Left ventricle myocardium inferior (tissue), 1 donor: ENCODE results near the gene MT1X. TPM values are rescaled to one million over a fixed set of nuclear protein-coding genes. Genes with fewer than 3 reads are reported as not detected.
"Not testable (repeated sequence)": the region's sequence is repeated elsewhere in the genome, so short reads cannot be mapped to it uniquely, and the experiment has no call there.

ENCODE experiments used
- DNase-seq: peaks from one replicate; pipeline ENCODE4 v3.0.0-alpha.2; 2020
- H3K27ac ChIP-seq: fragments of 200-600 bp; replicated peaks from 2 replicates; pipeline ENCODE4 v1.8.0; 2021
- H3K27me3 ChIP-seq: fragments of 200-600 bp; 2 replicates; pipeline ENCODE4 v1.8.0; 2021; ENCODE audit warnings: low read depth
- H3K36me3 ChIP-seq: fragments of 200-600 bp; 2 replicates; pipeline ENCODE4 v1.8.0; 2021
- H3K4me1 ChIP-seq: fragments of 200-600 bp; 2 replicates; pipeline ENCODE4 v1.8.0; 2021
- H3K4me3 ChIP-seq: fragments of 200-600 bp; 2 replicates; pipeline ENCODE4 v1.8.0; 2021; ENCODE audit warnings: mild to moderate bottlenecking, moderate library complexity
- H3K9me3 ChIP-seq: fragments of 200-600 bp; replicated peaks from 2 replicates; pipeline ENCODE4 v1.8.0; 2021
- intact Hi-C: fragments of 100-400 bp; cut with micrococcal nuclease; formaldehyde crosslinking; loops from one replicate; pipeline ENCODE4 v1.11.0; 2022
- total RNA-seq: library from RNA; stranded (reverse); fragmentation: NEBNext Ultra II Directional; extraction: Animal tissue kit (Norgen Biotek cat#: 25700); gene quantifications from one replicate; pipeline ENCODE4 v1.2.1, GENCODE V29; 2021
- TF ChIP-seq, protein P1 (sequence below): fragments of 200-600 bp; IDR thresholded peaks from 2 replicates; pipeline ENCODE4 v1.8.0; 2021; ENCODE audit warnings: antibody characterized with exemption, mild to moderate bottlenecking, borderline replicate concordance
- donor health status: DM: no; HTN: yes; CAD: no; lungs with severe emphysema.

Gene MT1X
- total RNA-seq, 1 donor from 2014 or later, result 91.8 TPM

DNA sequence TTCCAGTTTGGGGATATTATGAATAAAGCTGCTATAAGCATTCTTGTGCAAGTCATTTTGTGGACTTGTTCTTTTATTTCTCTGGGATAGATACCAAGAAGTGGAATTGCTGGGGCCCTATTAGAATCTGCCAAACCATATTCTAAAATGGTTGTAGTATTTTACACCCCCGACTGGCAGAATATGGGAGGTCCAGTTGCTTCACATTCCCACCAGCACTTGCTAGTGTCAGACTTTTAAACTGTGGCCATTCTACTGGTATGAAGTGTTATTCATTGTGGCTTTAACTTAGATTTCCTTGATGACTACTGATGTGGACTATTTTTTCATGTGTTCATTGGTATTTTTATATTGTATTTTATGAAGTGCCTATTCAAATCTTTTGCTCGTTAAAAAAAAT lies 29.6 kb downstream of the MT1X start:
- TF ChIP-seq, protein P1, sequence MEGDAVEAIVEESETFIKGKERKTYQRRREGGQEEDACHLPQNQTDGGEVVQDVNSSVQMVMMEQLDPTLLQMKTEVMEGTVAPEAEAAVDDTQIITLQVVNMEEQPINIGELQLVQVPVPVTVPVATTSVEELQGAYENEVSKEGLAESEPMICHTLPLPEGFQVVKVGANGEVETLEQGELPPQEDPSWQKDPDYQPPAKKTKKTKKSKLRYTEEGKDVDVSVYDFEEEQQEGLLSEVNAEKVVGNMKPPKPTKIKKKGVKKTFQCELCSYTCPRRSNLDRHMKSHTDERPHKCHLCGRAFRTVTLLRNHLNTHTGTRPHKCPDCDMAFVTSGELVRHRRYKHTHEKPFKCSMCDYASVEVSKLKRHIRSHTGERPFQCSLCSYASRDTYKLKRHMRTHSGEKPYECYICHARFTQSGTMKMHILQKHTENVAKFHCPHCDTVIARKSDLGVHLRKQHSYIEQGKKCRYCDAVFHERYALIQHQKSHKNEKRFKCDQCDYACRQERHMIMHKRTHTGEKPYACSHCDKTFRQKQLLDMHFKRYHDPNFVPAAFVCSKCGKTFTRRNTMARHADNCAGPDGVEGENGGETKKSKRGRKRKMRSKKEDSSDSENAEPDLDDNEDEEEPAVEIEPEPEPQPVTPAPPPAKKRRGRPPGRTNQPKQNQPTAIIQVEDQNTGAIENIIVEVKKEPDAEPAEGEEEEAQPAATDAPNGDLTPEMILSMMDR, result no peak
- intact Hi-C loops, result no loop called here

DNA sequence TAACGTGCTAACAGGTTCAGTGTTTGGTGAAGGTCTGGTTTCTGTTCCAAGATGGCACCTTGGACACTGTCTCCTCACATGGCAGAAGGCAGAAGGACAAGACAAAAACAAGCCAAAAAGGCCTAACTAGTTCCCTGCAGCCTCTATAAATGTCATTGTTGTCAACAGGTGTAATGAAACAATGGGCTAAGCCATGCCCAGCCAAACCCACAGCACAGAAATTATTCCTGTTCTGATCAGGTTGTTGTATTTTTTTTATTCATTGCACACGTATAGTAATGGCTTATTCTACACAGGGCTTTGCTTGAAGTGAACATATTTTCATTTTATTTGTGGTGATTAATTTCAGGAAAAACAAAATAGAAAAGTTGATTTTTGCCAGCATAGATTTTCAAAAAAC lies 31.5 kb downstream of the MT1X start:
- intact Hi-C loops, result no loop called here
- TF ChIP-seq, protein P1, result no peak

More for the DNA sequence above, 29.6 kb downstream of the MT1X start:
- Histone ChIP-seq H3K27me3 (no peaks in the 10 kb centered on the region), H3K9me3 (no peaks in the 10 kb centered on the region), H3K4me1 (no peaks in the 10 kb centered on the region), H3K27ac (no peak overlapping the region), H3K36me3 (no peaks in the 10 kb centered on the region), H3K4me3 (no peak overlapping the region)
- no peak for DNase-seq

DNA sequence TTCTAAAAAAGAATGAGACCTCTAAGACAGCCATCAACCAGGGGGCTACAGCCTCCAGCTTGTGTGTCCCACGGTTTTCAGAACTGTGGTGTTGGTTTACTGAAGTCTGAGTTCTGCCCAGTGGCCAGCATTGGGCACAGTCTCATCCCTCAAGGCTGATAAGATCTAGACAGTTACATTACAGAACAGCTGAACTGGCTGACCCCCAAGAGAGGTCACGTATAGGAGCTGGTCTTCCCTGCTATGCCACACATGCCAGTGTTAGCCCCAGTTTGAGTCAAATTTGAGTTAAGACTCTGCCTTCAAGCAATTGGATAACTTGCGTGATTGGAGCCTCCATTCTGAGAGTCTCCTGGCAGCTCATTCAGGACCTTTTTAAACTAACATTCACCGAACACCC lies 32.9 kb downstream of the MT1X start:
- Histone ChIP-seq H3K27ac (no peak overlapping the region), H3K9me3 (no peaks in the 10 kb centered on the region), H3K4me1 (no peaks in the 10 kb centered on the region), H3K27me3 (no peaks in the 10 kb centered on the region), H3K4me3 (no peak overlapping the region), H3K36me3 (no peaks in the 10 kb centered on the region)
- intact Hi-C loops, result no loop called here
- TF ChIP-seq, protein P1, result no peak
- DNase-seq, result no peak

More for the DNA sequence above, 31.5 kb downstream of the MT1X start:
- Histone ChIP-seq H3K4me1 (no peaks in the 10 kb centered on the region), H3K27ac (no peak overlapping the region), H3K4me3 (no peak overlapping the region), H3K9me3 (no peaks in the 10 kb centered on the region), H3K27me3 (no peaks in the 10 kb centered on the region), H3K36me3 (no peaks in the 10 kb centered on the region)
- DNase-seq, result no peak

DNA sequence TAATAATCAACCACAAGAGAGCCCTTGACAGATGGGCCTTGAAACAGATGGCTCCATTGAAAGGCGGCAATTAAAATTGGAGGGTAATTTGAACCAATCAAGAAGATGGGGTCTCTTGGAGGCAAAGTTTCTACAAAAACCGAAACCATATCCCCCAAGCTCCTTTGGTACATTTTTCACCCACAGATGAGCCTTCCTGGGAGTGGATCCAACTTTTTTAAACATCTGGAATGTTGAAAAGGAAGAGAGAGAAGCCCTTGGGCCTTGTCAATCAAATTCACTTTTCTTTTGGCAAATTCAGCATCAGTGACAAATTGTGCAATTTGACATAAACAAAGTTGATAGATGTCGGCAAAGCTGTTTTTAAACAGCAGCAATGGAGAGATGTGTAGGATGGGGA lies 34.5 kb downstream of the MT1X start:
- no peak for DNase-seq
- TF ChIP-seq, protein P1, result no peak
- no peaks in the 10 kb centered on the region for H3K9me3 ChIP-seq
- no peaks in the 10 kb centered on the region for H3K36me3 ChIP-seq
- no peak overlapping the region for H3K4me3 ChIP-seq
- H3K27ac ChIP-seq, result no peak overlapping the region
- intact Hi-C loops, result no loop called here
- H3K4me1 ChIP-seq, result no peaks in the 10 kb centered on the region
- no peaks in the 10 kb centered on the region for H3K27me3 ChIP-seq

DNA sequence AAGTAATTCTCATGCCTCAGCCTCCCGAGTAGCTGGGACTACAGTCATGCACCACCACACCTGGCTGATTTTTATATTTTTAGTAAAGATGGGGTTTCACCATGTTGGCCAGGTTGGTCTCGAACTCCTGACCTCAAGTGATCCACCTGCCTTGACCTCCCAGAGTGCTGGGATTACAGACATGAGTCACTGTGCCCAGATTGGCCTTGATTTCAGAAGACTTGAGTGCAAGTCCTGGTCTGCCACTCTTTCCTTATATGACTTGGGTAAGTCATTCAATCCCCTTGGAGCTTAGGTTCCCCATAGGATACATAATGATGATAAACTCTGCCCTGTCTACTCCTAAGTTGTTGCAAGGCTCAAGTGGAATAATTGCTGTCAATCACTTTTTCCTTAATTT lies 35.3 kb downstream of the MT1X start:
- H3K36me3 ChIP-seq, H3K4me1 ChIP-seq, DNase-seq, H3K4me3 ChIP-seq, intact Hi-C loops, H3K27ac ChIP-seq, H3K27me3 ChIP-seq, H3K9me3 ChIP-seq: not testable (repeated sequence)

DNA sequence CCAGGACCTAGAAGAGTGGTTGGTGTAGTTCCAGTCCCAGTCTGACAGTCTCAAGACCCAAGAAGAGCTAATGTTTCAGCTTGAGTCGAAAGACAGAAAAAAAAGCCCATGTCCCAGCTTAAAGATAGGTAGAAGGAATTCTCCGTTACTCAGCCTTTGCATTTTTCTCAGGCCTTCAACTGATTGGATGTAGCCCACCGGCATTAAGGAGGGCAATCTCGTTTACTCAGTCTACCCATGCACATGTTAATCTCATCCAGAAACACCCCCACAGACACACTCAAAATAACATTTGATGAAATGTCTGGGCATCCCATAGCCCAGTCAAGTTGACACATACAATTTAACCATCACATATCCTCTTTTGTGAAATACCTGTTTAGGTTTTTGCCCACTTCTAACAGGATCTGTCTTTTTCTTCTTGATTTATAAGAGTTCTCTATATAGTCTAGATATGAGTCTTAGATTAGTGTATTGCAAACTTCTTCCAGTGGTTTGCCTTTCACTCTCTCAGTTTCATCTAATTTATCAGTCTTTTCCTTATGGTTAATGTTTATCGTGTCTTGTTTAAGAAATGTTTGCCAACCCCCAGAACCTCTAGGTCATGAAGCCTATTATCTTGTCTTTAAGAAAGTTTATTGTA lies 40.1 kb downstream of the MT1X start:
- Histone ChIP-seq H3K9me3 (no peaks in the 10 kb centered on the region), H3K4me1 (no peaks in the 10 kb centered on the region), H3K4me3 (no peak overlapping the region), H3K27ac (no peak overlapping the region), H3K36me3 (no peaks in the 10 kb centered on the region), H3K27me3 (no peaks in the 10 kb centered on the region)
- intact Hi-C loops, result no loop called here
- TF ChIP-seq, protein P1, result no peak
- no peak for DNase-seq
